RPMI7951 (cell line): Measurements from ENCODE around the gene PAQR9. TPM values are rescaled to one million over a fixed set of nuclear protein-coding genes. Genes with fewer than 3 reads are reported as not detected.
A peak's percentile ranks its signal among the peaks of the same experiment; 100 is the strongest.

Source experiments
- DNase-seq: peaks from one replicate; pipeline ENCODE4 v3.0.0-alpha.2; 2012; ENCODE audit warnings: low read depth
- total RNA-seq: library from RNA; depleted of rRNA; stranded (reverse); fragments of >200 nt; shearing (Covaris generic); gene quantifications from 2 replicates; pipeline ENCODE4 v1.2.3, GENCODE V29; 2014

Gene PAQR9
- total RNA-seq, 1 experiment from 2014 or later: not detected

- DNase-seq: no peak
These were observed 18.7 kb upstream of the PAQR9 start for GRCh38 chr3:142982038-142982773.

DNA sequence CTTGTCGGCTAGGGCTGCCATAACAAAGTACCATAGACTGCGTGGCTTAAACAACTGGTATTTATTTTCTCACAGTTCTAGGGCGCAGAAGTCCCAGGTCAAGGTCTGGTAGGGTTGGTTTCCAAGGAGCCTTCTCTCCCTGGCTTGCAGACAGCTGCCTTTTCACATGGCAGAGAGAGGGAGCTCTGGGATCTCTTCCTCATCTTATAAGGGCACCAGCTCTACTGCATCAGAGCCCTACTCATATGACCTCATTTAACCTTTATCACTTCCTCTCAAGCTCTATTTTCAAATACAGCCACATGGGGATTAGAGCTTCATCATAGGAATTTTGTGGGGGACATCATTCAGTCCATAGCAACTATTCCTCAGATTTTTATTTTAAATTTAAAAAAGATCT, 17.6 kb upstream of the PAQR9 start:
- DNase-seq: no peak

GRCh38 chr3:142977399-142977728, 13.9 kb upstream of the PAQR9 start:
- peak; percentile 66 for DNase-seq

- peak; percentile 98 for DNase-seq
These were observed 13.3 kb upstream of the PAQR9 start for GRCh38 chr3:142976621-142977398.

GRCh38 chr3:142975316-142975995, 12.0 kb upstream of the PAQR9 start:
- no peak for DNase-seq

DNA sequence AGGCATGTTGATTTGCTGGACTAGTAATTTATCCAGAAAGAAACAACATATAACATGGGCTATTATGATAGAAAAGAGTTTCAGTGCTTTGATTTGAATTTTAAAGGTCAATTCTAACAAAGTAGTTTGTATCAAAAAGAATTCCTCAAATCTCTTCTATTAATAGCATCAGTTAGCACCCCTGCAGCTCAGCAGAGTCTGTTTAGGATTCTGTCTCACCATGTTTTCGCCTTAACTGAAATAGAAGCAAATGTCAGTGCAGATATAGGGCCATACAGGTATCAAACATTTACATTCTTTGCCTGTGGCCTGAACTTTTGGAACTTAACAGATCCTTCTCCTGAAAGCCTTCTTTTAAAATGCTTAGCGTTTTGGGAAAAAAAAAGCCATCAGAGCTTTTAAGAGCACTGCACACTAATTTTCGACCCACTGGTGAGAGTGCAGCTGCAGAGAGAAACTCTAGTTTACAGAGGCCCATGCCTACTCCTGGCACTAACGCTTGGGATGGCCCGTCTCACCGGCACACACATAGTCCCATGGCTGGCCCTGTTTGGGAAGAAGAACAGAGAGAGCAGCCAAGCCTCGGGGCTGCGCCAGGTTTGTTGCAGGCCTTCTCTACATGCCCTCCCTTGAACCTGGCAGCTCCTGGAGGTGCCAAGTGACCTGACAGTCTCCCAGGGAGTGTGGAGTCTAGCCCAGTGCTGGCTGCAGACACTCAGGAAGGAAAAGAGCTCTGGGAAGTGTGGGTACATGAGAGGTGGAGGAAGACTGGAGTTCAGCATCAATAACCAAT, 9.9 kb upstream of the PAQR9 start:
- DNase-seq: no peak

- no peak for DNase-seq
These were observed 8.7 kb upstream of the PAQR9 start for GRCh38 chr3:142972092-142972753.

DNA sequence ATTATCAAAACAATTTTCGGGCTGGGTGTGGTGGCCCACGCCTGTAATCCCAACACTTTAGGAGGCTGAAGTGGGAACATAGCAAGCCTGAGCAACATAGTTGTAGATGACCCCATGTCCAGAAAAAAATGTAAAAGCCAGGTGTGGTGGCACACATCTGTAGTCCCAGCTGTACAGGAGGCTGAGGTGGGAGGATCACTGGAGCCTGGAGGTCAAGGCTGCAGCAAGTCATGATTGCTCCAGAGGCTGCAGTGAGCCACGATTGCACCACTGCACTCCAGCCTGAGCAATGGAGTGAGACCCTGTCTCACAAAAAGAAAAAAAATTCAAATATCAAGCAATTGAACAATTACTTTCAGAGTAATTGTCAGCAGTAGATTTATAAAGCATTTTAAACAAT, 8.0 kb upstream of the PAQR9 start:
- no peak for DNase-seq

DNA sequence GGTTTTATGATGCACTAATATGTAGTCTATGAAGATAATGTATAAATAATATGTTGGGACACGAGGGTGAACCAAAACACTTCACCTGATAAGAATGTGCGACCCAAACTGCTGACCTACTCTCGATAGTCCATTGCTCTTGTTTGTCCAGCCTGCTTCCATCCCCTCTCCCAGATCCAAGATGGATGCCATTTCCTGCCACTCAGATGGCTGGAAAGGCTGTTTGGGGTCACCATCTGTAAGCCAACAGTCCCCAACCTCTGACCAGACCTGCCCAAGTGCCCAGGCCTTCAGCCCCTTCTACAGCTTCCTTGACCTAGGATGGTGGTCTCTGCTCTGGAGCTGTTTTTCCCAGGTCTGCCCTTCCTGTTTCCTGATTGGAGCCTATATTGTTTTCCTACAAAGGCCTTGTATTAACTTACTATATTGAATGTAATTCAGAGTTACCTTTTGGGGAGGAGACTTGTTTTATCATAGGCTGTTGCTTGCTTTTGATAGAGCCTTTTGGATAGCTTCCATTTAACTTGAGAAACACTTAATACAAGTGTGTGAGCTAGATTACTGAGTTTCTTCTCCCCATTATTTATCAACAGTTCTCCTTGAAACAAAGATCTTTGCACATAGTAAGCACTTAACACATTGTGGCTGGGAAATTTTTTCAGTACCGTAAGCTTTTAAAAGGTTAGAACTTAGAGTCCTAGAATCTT, 5.0 kb upstream of the PAQR9 start:
- DNase-seq: no peak

DNA sequence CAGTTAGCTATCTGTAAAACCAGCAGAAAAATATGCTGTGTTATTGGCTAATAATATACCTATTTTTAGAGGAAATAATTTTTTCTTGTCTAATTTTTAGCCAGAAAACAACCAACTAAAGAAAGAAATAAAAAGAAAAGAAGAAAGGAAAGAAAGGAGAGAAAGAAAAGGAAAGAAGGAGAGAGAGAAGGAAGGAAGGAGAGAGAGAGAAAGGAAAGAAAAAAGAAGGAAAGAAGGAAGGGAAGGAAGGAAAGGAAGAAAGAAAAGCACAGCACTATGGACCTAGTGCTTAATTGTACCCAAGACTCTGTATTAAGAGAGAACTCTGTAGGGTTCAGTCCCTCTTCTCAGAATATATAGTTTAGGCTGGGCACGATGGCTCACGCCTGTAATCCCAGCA, 3.3 kb upstream of the PAQR9 start:
- no peak for DNase-seq

GRCh38 chr3:142965581-142965980, 2.1 kb upstream of the PAQR9 start:
- no peak for DNase-seq

DNA sequence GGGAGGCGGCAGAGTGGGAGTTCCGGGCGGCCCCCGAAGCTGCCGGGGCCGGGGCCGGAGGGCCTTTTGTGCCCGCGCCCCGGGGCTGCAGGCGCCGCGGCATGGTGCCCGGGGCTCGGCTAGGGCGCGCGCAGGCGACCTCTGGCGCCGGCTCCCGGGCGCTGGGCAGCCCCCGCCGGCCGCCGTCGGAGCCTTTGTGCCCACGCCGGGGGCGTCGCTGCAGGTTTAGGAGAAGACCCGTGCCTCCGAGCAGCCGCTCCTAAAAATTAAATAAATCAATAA, 299 bp downstream of the PAQR9 start:
- no peak for DNase-seq

- no peak for DNase-seq
These were observed 797 bp downstream of the PAQR9 start for GRCh38 chr3:142962520-142963233.

GRCh38 chr3:142962175-142962519, 1.3 kb downstream of the PAQR9 start:
- no peak for DNase-seq

DNA sequence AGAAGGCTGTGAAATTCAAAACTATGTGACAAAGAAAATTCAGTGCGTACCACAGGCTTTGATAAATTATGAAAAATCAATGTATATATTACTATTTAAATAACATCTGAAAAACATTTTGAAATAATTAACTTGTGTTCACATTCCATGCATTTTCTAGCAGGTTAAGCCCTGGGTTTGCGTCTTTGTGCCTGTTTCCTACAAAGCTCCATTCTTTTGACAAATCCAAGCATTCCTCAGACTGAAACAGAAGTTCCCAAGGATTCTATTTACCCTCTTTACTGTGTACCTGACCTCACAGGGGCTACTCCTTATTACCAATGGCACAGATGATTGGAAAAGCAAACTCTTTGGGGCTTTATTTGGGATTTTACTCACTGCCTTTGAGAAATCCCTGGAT, 1.9 kb downstream of the PAQR9 start:
- no peak for DNase-seq

DNA sequence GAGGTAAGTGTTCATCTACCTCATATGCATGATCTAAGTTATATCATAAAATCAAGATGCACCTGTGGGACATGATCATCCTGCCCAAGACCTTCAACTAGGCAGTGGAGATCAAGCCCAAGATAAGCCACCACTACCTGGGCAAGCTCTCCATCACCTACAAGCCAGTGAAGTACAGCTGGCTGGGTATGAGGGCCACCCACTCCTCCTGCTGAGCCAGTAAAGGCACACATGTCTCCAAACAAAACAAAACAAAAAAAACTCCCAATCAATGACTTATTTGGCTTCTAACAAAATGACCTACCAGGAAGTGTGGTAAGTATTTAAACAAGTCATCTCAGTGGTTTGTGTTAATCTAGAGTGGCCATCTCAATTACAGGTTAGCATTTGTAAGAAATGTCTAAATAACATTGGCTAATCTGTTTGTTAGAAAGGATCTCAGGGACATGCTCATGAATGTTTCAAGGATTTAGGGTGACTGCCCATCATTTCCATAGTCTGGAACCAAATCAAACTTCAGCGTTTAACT, 3.1 kb downstream of the PAQR9 start:
- DNase-seq: no peak

- DNase-seq: peak; percentile 30
These were observed 4.8 kb downstream of the PAQR9 start for GRCh38 chr3:142958707-142959106.

DNA sequence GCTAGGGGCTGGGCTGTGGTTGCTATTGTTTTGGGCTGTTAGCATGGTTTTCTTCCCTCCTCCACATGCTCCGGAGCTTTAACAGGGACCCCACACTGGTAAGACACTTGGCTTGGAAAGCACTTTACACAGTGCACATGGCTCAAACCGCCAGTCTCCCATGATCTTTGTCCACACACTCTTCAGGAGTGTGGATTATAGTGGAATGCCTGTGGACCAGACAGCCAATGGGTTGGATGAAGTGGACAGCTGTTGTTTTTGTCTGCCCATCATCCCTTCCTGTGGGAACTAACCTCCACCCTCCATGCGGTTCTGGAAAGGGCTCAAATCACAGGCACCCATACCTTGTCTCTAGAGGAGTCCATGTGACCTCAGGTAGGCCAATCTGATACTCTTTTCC, 10.0 kb downstream of the PAQR9 start:
- no peak for DNase-seq

DNA sequence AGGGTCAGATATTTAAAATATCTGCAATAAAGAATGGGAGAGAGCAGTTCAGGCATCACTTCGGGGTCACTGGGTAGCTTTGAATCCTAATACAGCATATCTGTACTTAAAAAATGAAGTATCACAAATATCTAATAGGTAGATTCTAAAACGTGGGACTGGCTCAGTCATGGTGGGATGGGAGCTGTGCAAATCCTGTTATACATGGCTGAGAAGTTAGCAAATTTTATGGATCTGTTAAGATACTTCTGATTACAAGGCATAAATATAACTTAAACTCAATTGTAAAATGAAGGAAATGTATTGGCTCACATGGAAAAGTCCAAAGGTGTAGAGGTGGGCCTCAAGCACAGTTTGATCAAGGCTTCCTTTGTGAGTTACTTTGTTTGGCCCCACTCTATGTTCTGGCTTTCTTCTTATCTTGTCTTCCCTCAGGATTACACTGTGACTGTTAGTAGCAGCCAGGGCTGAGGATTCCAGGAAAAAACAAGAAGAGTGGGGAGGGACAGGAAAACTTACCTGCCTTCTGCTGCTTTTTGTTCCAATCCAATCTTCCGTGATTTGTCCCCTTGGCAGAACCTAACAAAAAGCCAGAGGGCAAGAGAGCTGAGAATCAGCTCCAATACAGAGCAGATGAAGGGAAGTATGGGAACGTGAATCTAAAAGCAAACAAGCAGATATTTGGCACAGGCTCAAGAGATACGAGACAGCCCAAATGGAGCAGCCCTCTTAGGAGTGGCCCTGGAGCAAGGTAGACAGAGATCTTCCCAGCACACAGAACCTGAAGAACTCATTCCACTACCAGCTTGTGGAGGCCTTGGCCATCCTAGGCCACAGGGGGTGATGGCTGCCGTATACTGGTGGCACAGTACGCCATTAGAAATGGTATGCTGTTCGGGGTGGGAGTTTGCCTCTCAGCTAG, 10.9 kb downstream of the PAQR9 start:
- no peak for DNase-seq
